GM19035 (cell line): ENCODE results near the gene LDLRAD2.
"Not testable (repeated sequence)": the region's sequence is repeated elsewhere in the genome, so short reads cannot be mapped to it uniquely, and the experiment has no call there.

Source experiments
- ATAC-seq: cut with Tn5 transposase; IDR thresholded peaks from one replicate; pipeline ENCODE4 v1.9.1; 2021; ENCODE audit not compliant: unreplicated experiment

The LDLRAD2 gene

GRCh38 chr1:21823980-21824702 is 12.1 kb downstream of the LDLRAD2 start:
- ATAC-seq = no peak

GRCh38 chr1:21824926-21825325 is 12.9 kb downstream of the LDLRAD2 start:
- ATAC-seq = no peak

GRCh38 chr1:21825393-21825792 is 13.3 kb downstream of the LDLRAD2 start:
- no peak for ATAC-seq

GRCh38 chr1:21826694-21827093 is 14.6 kb downstream of the LDLRAD2 start:
- ATAC-seq = not testable (repeated sequence)

GRCh38 chr1:21827141-21827679 is 15.1 kb downstream of the LDLRAD2 start:
- ATAC-seq = no peak

GRCh38 chr1:21828075-21828474 is 16.0 kb downstream of the LDLRAD2 start:
- ATAC-seq = no peak

GRCh38 chr1:21828506-21829210 is 16.6 kb downstream of the LDLRAD2 start:
- ATAC-seq = no peak

- no peak for ATAC-seq
Observed at GRCh38 chr1:21829294-21829693, 17.2 kb downstream of the LDLRAD2 start.

GRCh38 chr1:21830792-21831453 is 18.9 kb downstream of the LDLRAD2 start:
- no peak for ATAC-seq

- ATAC-seq = no peak
Observed at GRCh38 chr1:21831454-21831970, 19.4 kb downstream of the LDLRAD2 start.

GRCh38 chr1:21833392-21833976 is 21.4 kb downstream of the LDLRAD2 start:
- ATAC-seq = no peak

GRCh38 chr1:21834094-21834493 is 22.0 kb downstream of the LDLRAD2 start:
- ATAC-seq = no peak

- ATAC-seq = no peak
Observed at GRCh38 chr1:21834666-21835065, 22.6 kb downstream of the LDLRAD2 start.

- no peak for ATAC-seq
Observed at GRCh38 chr1:21836010-21836409, 23.9 kb downstream of the LDLRAD2 start.

- ATAC-seq = no peak
Observed at GRCh38 chr1:21836729-21837128, 24.7 kb downstream of the LDLRAD2 start.

- no peak for ATAC-seq
Observed at GRCh38 chr1:21837476-21837875, 25.4 kb downstream of the LDLRAD2 start.

- ATAC-seq = no peak
Observed at GRCh38 chr1:21838359-21839157, 26.5 kb downstream of the LDLRAD2 start.

GRCh38 chr1:21839337-21840037 is 27.4 kb downstream of the LDLRAD2 start:
- no peak for ATAC-seq

- ATAC-seq = no peak
Observed at GRCh38 chr1:21840981-21841380, 28.9 kb downstream of the LDLRAD2 start.
